Measurements from ENCODE around the gene GNPAT. TPM values are rescaled to one million over a fixed set of nuclear protein-coding genes. Genes with fewer than 3 reads are reported as not detected.
A peak's percentile ranks its signal among the peaks of the same experiment; 100 is the strongest.

GNPAT gene
- total and polyA plus RNA-seq, 8 donors = 35.1 to 89.5 (median 71.6) TPM

DNA sequence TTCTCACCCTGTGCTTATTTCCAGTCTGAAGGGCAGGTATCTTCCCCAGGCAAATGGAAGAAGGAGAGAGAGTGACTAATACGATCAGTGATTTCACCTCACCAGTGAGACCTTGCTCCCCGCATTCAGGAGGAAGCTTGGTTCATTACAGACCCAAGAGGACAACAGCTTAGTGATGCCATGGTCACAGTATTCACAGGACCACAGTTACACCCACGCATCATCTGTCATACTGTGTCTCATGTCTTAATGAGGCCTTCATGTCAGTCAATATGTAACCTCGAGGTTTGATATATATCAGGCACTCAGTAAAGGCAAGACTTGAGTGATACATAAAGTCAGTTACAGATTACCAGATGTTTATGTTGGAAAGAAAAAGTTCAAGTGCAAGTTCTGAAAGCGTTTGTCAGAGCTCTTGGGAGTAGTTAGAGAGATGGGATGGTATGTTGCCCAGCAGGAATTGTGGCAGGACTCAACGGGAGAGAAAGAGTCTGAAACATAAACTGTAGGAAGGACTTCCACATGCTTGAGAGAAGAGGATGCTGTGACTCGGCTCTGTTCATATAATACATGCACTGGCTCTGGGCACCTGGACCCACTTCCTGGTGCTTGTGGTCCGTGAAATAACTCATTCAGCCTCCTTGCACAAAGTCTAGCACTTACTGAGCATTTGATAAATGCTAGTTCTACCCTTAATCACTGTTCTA, 33.3 kb downstream of the GNPAT start:
- Histone ChIP-seq H3K27me3 (no peaks in the 10 kb centered on the region), H3K9me3 (no peaks in the 10 kb centered on the region), H3K4me1 (no peaks in the 10 kb centered on the region), H3K36me3 (peaks cover 0 to 92% of the 10 kb centered on the region in 2 donors), H3K4me3 (no peak overlapping the region), H3K27ac (no peak overlapping the region)
- DNase-seq = no peak
- ATAC-seq = peak; percentile 25
- TF ChIP-seq, protein P1, sequence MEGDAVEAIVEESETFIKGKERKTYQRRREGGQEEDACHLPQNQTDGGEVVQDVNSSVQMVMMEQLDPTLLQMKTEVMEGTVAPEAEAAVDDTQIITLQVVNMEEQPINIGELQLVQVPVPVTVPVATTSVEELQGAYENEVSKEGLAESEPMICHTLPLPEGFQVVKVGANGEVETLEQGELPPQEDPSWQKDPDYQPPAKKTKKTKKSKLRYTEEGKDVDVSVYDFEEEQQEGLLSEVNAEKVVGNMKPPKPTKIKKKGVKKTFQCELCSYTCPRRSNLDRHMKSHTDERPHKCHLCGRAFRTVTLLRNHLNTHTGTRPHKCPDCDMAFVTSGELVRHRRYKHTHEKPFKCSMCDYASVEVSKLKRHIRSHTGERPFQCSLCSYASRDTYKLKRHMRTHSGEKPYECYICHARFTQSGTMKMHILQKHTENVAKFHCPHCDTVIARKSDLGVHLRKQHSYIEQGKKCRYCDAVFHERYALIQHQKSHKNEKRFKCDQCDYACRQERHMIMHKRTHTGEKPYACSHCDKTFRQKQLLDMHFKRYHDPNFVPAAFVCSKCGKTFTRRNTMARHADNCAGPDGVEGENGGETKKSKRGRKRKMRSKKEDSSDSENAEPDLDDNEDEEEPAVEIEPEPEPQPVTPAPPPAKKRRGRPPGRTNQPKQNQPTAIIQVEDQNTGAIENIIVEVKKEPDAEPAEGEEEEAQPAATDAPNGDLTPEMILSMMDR (IDR thresholded peaks at IDR 0.05) = no peak
- intact Hi-C loops (cut with DNase I) = no loop called here

DNA sequence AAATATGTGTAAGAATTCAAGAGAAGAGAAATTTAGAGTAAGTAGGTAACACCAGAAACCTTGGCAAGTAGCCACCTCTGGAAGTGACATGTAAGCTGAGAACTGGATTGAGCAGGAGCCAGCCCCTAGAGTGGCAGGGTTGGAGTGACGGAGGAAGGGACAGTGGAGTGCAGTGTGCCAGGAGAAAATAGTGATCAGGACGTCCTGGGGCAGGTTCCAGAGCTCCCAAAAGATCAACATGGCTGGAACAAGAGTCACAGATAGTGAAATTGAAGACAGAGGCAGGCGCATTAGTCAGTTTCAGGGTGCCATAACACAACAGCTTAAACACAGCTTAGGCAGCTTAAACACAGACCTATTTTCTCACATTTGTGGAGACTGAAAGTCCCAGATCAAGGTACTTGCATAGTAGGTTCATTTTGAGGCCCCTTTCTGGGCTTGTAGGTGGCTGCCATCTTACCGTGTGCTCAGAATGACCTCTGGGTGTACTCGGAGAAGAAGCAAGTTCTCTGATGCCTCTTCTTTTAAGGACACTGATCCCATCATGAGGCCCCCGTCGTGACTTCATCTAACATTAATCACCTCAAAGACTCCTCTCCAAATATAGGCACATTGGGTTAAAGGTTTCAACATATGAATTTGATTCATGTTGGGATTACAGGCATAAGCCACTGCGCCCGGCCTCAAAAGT, 37.2 kb downstream of the GNPAT start:
- no peaks in the 10 kb centered on the region for H3K27me3 ChIP-seq
- no peaks in the 10 kb centered on the region for H3K4me1 ChIP-seq
- intact Hi-C loops (cut with DNase I) = no loop called here
- DNase-seq (peak in 3 of 4 donors; percentile 14 to 60 (median 53)), ATAC-seq (peak; percentile 68)
- TF ChIP-seq, protein P1 (IDR thresholded peaks at IDR 0.05) = no peak
- no peaks in the 10 kb centered on the region for H3K9me3 ChIP-seq
- H3K27ac ChIP-seq = no peak overlapping the region
- H3K36me3 ChIP-seq = peaks cover 0 to 53% of the 10 kb centered on the region in 2 donors
- H3K4me3 ChIP-seq = no peak overlapping the region

- H3K9me3 ChIP-seq = no peaks in the 10 kb centered on the region
- ATAC-seq = peak; percentile 6
- H3K27me3 ChIP-seq = no peaks in the 10 kb centered on the region
- H3K4me3 ChIP-seq = no peak overlapping the region
- TF ChIP-seq, protein P1 (IDR thresholded peaks at IDR 0.05) = no peak
- H3K36me3 ChIP-seq = peaks cover 0 to 45% of the 10 kb centered on the region in 2 donors
- intact Hi-C loops (cut with DNase I) = no loop called here
- DNase-seq = no peak
- no peaks in the 10 kb centered on the region for H3K4me1 ChIP-seq
- H3K27ac ChIP-seq = no peak overlapping the region
These were observed 38.1 kb downstream of the GNPAT start for GRCh38 chr1:231279081-231279480.

GRCh38 chr1:231279683-231280082, 38.7 kb downstream of the GNPAT start:
- no peak for DNase-seq
- intact Hi-C loops (cut with DNase I) = no loop called here
- TF ChIP-seq, protein P1 (IDR thresholded peaks at IDR 0.05) = no peak
- H3K27me3 ChIP-seq = no peaks in the 10 kb centered on the region
- peaks cover 0 to 39% of the 10 kb centered on the region in 2 donors for H3K36me3 ChIP-seq
- no peaks in the 10 kb centered on the region for H3K4me1 ChIP-seq
- H3K4me3 ChIP-seq = no peak overlapping the region
- H3K27ac ChIP-seq = no peak overlapping the region
- ATAC-seq = peak; percentile 27
- no peaks in the 10 kb centered on the region for H3K9me3 ChIP-seq

DNA sequence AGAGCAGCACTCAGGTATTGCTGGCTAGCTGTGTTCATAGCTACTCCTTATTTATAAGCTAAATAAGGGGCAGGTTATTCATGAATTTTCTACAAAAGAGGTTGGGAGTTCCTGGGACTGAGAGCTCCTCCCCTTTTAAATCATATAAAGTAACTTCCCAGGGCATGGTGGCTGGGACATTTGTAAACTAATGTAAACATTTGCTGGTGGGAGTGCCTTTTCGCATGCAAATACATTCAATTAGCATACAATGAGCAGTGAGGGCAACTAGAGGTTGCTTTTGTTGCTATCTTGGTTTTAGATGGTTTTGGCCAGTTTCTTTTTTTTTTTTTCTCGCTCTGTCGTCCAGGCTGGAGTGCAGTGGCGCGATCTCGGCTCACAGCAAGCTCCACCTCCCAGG, 43.4 kb downstream of the GNPAT start:
- no peaks in the 10 kb centered on the region for H3K9me3 ChIP-seq
- intact Hi-C loops (cut with DNase I) = no loop called here
- no peaks in the 10 kb centered on the region for H3K36me3 ChIP-seq
- H3K27me3 ChIP-seq = no peaks in the 10 kb centered on the region
- ATAC-seq = no peak
- H3K4me1 ChIP-seq = no peaks in the 10 kb centered on the region
- no peak overlapping the region for H3K4me3 ChIP-seq
- DNase-seq = no peak
- TF ChIP-seq, protein P1 (IDR thresholded peaks at IDR 0.05) = no peak
- H3K27ac ChIP-seq = no peak overlapping the region

Data from left lung (tissue), 10 donors.